ENCODE data around the gene ACSL4.

The ACSL4 gene

GRCh38 chrX:109732807-109733612, at the start of gene ACSL4:
TSS of gene ACSL4 (minus strand) at chrX:109733257. CDS start at chrX:109683363, 49,894 bp downstream.
- Histone ChIP-seq H3K4me1 (ENCODE audit: control insufficient read depth in 5 of 5, insufficient read depth in 5 of 5, low read length in 5 of 5) (peaks cover 0 to 12% (median 9%) of the 10 kb centered on the region in 5 donors), H3K27me3 (ENCODE audit: control insufficient read depth in 5 of 5, insufficient read depth in 4 of 5, low read length in 5 of 5) (peaks cover 0 to 3% (median 0%) of the 10 kb centered on the region in 5 donors)

GRCh38 chrX:109777749-109778148, 44.7 kb upstream of the ACSL4 start:
- Histone ChIP-seq H3K36me3 (ENCODE audit: control insufficient read depth in 5 of 5, insufficient read depth in 5 of 5, low read length in 5 of 5) (no peaks in the 10 kb centered on the region), H3K27ac (ENCODE audit: low read depth, low read length) (no peak overlapping the region), H3K4me1 (ENCODE audit: control insufficient read depth in 5 of 5, insufficient read depth in 5 of 5, low read length in 5 of 5) (peaks cover 0 to 12% (median 5%) of the 10 kb centered on the region in 5 donors), H3K4me3 (ENCODE audit: low read depth in 1 of 5, low read length in 5 of 5) (no peak overlapping the region), H3K9me3 (ENCODE audit: control insufficient read depth in 5 of 5, low read length in 5 of 5) (no peaks in the 10 kb centered on the region), H3K27me3 (ENCODE audit: control insufficient read depth in 5 of 5, insufficient read depth in 4 of 5, low read length in 5 of 5) (peaks cover 0 to 4% (median 0%) of the 10 kb centered on the region in 5 donors), H3K9ac (ENCODE audit: low read length in 5 of 5) (no peak overlapping the region)

More at GRCh38 chrX:109732807-109733612, at the start of gene ACSL4:
- Histone ChIP-seq H3K4me3 (ENCODE audit: low read depth in 1 of 5, low read length in 5 of 5) (peak within 1 kb of the TSS; percentile 73 to 92 (median 86)), H3K36me3 (ENCODE audit: control insufficient read depth in 5 of 5, insufficient read depth in 5 of 5, low read length in 5 of 5) (no peaks in the 10 kb centered on the region), H3K9ac (ENCODE audit: low read length in 5 of 5) (peak within 1 kb of the TSS; percentile 76 to 97 (median 83)), H3K27ac (ENCODE audit: low read depth, low read length) (peak within 1 kb of the TSS; percentile 85), H3K9me3 (ENCODE audit: control insufficient read depth in 5 of 5, low read length in 5 of 5) (no peaks in the 10 kb centered on the region)

- Histone ChIP-seq H3K9me3 (ENCODE audit: control insufficient read depth in 5 of 5, low read length in 5 of 5) (no peaks in the 10 kb centered on the region), H3K4me1 (ENCODE audit: control insufficient read depth in 5 of 5, insufficient read depth in 5 of 5, low read length in 5 of 5) (peaks cover 0 to 12% (median 5%) of the 10 kb centered on the region in 5 donors), H3K27ac (ENCODE audit: low read depth, low read length) (no peak overlapping the region), H3K36me3 (ENCODE audit: control insufficient read depth in 5 of 5, insufficient read depth in 5 of 5, low read length in 5 of 5) (no peaks in the 10 kb centered on the region), H3K9ac (ENCODE audit: low read length in 5 of 5) (no peak overlapping the region), H3K4me3 (ENCODE audit: low read depth in 1 of 5, low read length in 5 of 5) (no peak overlapping the region), H3K27me3 (ENCODE audit: control insufficient read depth in 5 of 5, insufficient read depth in 4 of 5, low read length in 5 of 5) (peaks cover 0 to 4% (median 0%) of the 10 kb centered on the region in 5 donors)
Observed at GRCh38 chrX:109776986-109777385, 43.9 kb upstream of the ACSL4 start.

GRCh38 chrX:109776432-109776831, 43.4 kb upstream of the ACSL4 start:
- H3K4me3 ChIP-seq (ENCODE audit: low read depth in 1 of 5, low read length in 5 of 5): no peak overlapping the region
- H3K27ac ChIP-seq (ENCODE audit: low read depth, low read length): no peak overlapping the region
- peaks cover 0 to 12% (median 5%) of the 10 kb centered on the region in 5 donors for H3K4me1 ChIP-seq (ENCODE audit: control insufficient read depth in 5 of 5, insufficient read depth in 5 of 5, low read length in 5 of 5)
- no peaks in the 10 kb centered on the region for H3K36me3 ChIP-seq (ENCODE audit: control insufficient read depth in 5 of 5, insufficient read depth in 5 of 5, low read length in 5 of 5)
- no peaks in the 10 kb centered on the region for H3K9me3 ChIP-seq (ENCODE audit: control insufficient read depth in 5 of 5, low read length in 5 of 5)
- peaks cover 0 to 4% (median 0%) of the 10 kb centered on the region in 5 donors for H3K27me3 ChIP-seq (ENCODE audit: control insufficient read depth in 5 of 5, insufficient read depth in 4 of 5, low read length in 5 of 5)
- no peak overlapping the region for H3K9ac ChIP-seq (ENCODE audit: low read length in 5 of 5)

- Histone ChIP-seq H3K27me3 (ENCODE audit: control insufficient read depth in 5 of 5, insufficient read depth in 4 of 5, low read length in 5 of 5) (peaks cover 0 to 4% (median 0%) of the 10 kb centered on the region in 5 donors), H3K4me3 (ENCODE audit: low read depth in 1 of 5, low read length in 5 of 5) (no peak overlapping the region), H3K4me1 (ENCODE audit: control insufficient read depth in 5 of 5, insufficient read depth in 5 of 5, low read length in 5 of 5) (peaks cover 0 to 12% (median 5%) of the 10 kb centered on the region in 5 donors), H3K27ac (ENCODE audit: low read depth, low read length) (peak overlapping the region; percentile 42), H3K36me3 (ENCODE audit: control insufficient read depth in 5 of 5, insufficient read depth in 5 of 5, low read length in 5 of 5) (no peaks in the 10 kb centered on the region), H3K9me3 (ENCODE audit: control insufficient read depth in 5 of 5, low read length in 5 of 5) (peaks cover 0 to under 1% (median 0%) of the 10 kb centered on the region in 5 donors), H3K9ac (ENCODE audit: low read length in 5 of 5) (no peak overlapping the region)
Observed at GRCh38 chrX:109775386-109775785, 42.3 kb upstream of the ACSL4 start.

GRCh38 chrX:109774706-109775105, 41.6 kb upstream of the ACSL4 start:
- Histone ChIP-seq H3K4me3 (ENCODE audit: low read depth in 1 of 5, low read length in 5 of 5) (no peak overlapping the region), H3K9ac (ENCODE audit: low read length in 5 of 5) (no peak overlapping the region), H3K9me3 (ENCODE audit: control insufficient read depth in 5 of 5, low read length in 5 of 5) (peaks cover 0 to 6% (median 3%) of the 10 kb centered on the region in 5 donors), H3K36me3 (ENCODE audit: control insufficient read depth in 5 of 5, insufficient read depth in 5 of 5, low read length in 5 of 5) (no peaks in the 10 kb centered on the region), H3K27me3 (ENCODE audit: control insufficient read depth in 5 of 5, insufficient read depth in 4 of 5, low read length in 5 of 5) (peaks cover 0 to 4% (median 0%) of the 10 kb centered on the region in 5 donors), H3K27ac (ENCODE audit: low read depth, low read length) (peak overlapping the region; percentile 69), H3K4me1 (ENCODE audit: control insufficient read depth in 5 of 5, insufficient read depth in 5 of 5, low read length in 5 of 5) (peaks cover 0 to 12% (median 5%) of the 10 kb centered on the region in 5 donors)

GRCh38 chrX:109774136-109774535, 41.1 kb upstream of the ACSL4 start:
- no peak overlapping the region for H3K9ac ChIP-seq (ENCODE audit: low read length in 5 of 5)
- H3K27me3 ChIP-seq (ENCODE audit: control insufficient read depth in 5 of 5, insufficient read depth in 4 of 5, low read length in 5 of 5): peaks cover 0 to 4% (median 0%) of the 10 kb centered on the region in 5 donors
- peak overlapping the region; percentile 69 for H3K27ac ChIP-seq (ENCODE audit: low read depth, low read length)
- H3K9me3 ChIP-seq (ENCODE audit: control insufficient read depth in 5 of 5, low read length in 5 of 5): peaks cover 0 to 6% (median 3%) of the 10 kb centered on the region in 5 donors
- no peak overlapping the region for H3K4me3 ChIP-seq (ENCODE audit: low read depth in 1 of 5, low read length in 5 of 5)
- H3K36me3 ChIP-seq (ENCODE audit: control insufficient read depth in 5 of 5, insufficient read depth in 5 of 5, low read length in 5 of 5): no peaks in the 10 kb centered on the region
- peaks cover 0 to 12% (median 5%) of the 10 kb centered on the region in 5 donors for H3K4me1 ChIP-seq (ENCODE audit: control insufficient read depth in 5 of 5, insufficient read depth in 5 of 5, low read length in 5 of 5)

GRCh38 chrX:109773374-109773773, 40.3 kb upstream of the ACSL4 start:
- Histone ChIP-seq H3K4me1 (ENCODE audit: control insufficient read depth in 5 of 5, insufficient read depth in 5 of 5, low read length in 5 of 5) (peaks cover 0 to 12% (median 5%) of the 10 kb centered on the region in 5 donors), H3K9ac (ENCODE audit: low read length in 5 of 5) (no peak overlapping the region), H3K27me3 (ENCODE audit: control insufficient read depth in 5 of 5, insufficient read depth in 4 of 5, low read length in 5 of 5) (peaks cover 0 to 4% (median 0%) of the 10 kb centered on the region in 5 donors), H3K9me3 (ENCODE audit: control insufficient read depth in 5 of 5, low read length in 5 of 5) (peaks cover 0 to 6% (median 3%) of the 10 kb centered on the region in 5 donors), H3K27ac (ENCODE audit: low read depth, low read length) (peak overlapping the region; percentile 69), H3K4me3 (ENCODE audit: low read depth in 1 of 5, low read length in 5 of 5) (no peak overlapping the region), H3K36me3 (ENCODE audit: control insufficient read depth in 5 of 5, insufficient read depth in 5 of 5, low read length in 5 of 5) (no peaks in the 10 kb centered on the region)

- H3K9me3 ChIP-seq (ENCODE audit: control insufficient read depth in 5 of 5, low read length in 5 of 5): peaks cover 0 to 11% (median 8%) of the 10 kb centered on the region in 5 donors
Observed at GRCh38 chrX:109770780-109771179, 37.7 kb upstream of the ACSL4 start.

GRCh38 chrX:109760922-109761250, 27.8 kb upstream of the ACSL4 start:
- no peak overlapping the region for H3K27ac ChIP-seq (ENCODE audit: low read depth, low read length)
- no peaks in the 10 kb centered on the region for H3K27me3 ChIP-seq (ENCODE audit: control insufficient read depth in 5 of 5, insufficient read depth in 4 of 5, low read length in 5 of 5)
- H3K4me1 ChIP-seq (ENCODE audit: control insufficient read depth in 5 of 5, insufficient read depth in 5 of 5, low read length in 5 of 5): no peaks in the 10 kb centered on the region
- peaks cover 0 to 6% (median 0%) of the 10 kb centered on the region in 5 donors for H3K9me3 ChIP-seq (ENCODE audit: control insufficient read depth in 5 of 5, low read length in 5 of 5)
- H3K36me3 ChIP-seq (ENCODE audit: control insufficient read depth in 5 of 5, insufficient read depth in 5 of 5, low read length in 5 of 5): no peaks in the 10 kb centered on the region
- H3K4me3 ChIP-seq (ENCODE audit: low read depth in 1 of 5, low read length in 5 of 5): no peak overlapping the region
- no peak overlapping the region for H3K9ac ChIP-seq (ENCODE audit: low read length in 5 of 5)

More at GRCh38 chrX:109770780-109771179, 37.7 kb upstream of the ACSL4 start:
- Histone ChIP-seq H3K27me3 (ENCODE audit: control insufficient read depth in 5 of 5, insufficient read depth in 4 of 5, low read length in 5 of 5) (no peaks in the 10 kb centered on the region), H3K4me3 (ENCODE audit: low read depth in 1 of 5, low read length in 5 of 5) (no peak overlapping the region), H3K9ac (ENCODE audit: low read length in 5 of 5) (no peak overlapping the region), H3K27ac (ENCODE audit: low read depth, low read length) (no peak overlapping the region), H3K4me1 (ENCODE audit: control insufficient read depth in 5 of 5, insufficient read depth in 5 of 5, low read length in 5 of 5) (peaks cover 0 to 12% (median 5%) of the 10 kb centered on the region in 5 donors), H3K36me3 (ENCODE audit: control insufficient read depth in 5 of 5, insufficient read depth in 5 of 5, low read length in 5 of 5) (no peaks in the 10 kb centered on the region)

All from subcutaneous abdominal adipose tissue (tissue), 5 donors.